Left renal pelvis (tissue), 4 donors: ENCODE data around the gene LYST. TPM values are rescaled to one million over a fixed set of nuclear protein-coding genes. Genes with fewer than 3 reads are reported as not detected.
"Not testable (repeated sequence)": the region's sequence is repeated elsewhere in the genome, so short reads cannot be mapped to it uniquely, and the experiment has no call there.

Source experiments
- DNase-seq, 4 donors: peaks; one replicate each; pipeline ENCODE4 v3.0.0-alpha.2; 2013; ENCODE audit warnings: low read depth in 4 of 4, low spot score in 3 of 4
- polyA plus RNA-seq, 4 donors: library from polyadenylated mRNA; unstranded; fragments of 120-200 nt; gene quantifications; one replicate each; pipeline ENCODE4 v1.2.1, GENCODE V29; 2013; ENCODE audit not compliant: insufficient read length in 4 of 4

Gene LYST, protein sequence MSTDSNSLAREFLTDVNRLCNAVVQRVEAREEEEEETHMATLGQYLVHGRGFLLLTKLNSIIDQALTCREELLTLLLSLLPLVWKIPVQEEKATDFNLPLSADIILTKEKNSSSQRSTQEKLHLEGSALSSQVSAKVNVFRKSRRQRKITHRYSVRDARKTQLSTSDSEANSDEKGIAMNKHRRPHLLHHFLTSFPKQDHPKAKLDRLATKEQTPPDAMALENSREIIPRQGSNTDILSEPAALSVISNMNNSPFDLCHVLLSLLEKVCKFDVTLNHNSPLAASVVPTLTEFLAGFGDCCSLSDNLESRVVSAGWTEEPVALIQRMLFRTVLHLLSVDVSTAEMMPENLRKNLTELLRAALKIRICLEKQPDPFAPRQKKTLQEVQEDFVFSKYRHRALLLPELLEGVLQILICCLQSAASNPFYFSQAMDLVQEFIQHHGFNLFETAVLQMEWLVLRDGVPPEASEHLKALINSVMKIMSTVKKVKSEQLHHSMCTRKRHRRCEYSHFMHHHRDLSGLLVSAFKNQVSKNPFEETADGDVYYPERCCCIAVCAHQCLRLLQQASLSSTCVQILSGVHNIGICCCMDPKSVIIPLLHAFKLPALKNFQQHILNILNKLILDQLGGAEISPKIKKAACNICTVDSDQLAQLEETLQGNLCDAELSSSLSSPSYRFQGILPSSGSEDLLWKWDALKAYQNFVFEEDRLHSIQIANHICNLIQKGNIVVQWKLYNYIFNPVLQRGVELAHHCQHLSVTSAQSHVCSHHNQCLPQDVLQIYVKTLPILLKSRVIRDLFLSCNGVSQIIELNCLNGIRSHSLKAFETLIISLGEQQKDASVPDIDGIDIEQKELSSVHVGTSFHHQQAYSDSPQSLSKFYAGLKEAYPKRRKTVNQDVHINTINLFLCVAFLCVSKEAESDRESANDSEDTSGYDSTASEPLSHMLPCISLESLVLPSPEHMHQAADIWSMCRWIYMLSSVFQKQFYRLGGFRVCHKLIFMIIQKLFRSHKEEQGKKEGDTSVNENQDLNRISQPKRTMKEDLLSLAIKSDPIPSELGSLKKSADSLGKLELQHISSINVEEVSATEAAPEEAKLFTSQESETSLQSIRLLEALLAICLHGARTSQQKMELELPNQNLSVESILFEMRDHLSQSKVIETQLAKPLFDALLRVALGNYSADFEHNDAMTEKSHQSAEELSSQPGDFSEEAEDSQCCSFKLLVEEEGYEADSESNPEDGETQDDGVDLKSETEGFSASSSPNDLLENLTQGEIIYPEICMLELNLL (N-terminal part only)
- 10 to 100 TPM in 3 of 4 donors, 1 to 10 TPM in 1; 8.2 to 14.6 (median 11.5) TPM for polyA plus RNA-seq

DNA sequence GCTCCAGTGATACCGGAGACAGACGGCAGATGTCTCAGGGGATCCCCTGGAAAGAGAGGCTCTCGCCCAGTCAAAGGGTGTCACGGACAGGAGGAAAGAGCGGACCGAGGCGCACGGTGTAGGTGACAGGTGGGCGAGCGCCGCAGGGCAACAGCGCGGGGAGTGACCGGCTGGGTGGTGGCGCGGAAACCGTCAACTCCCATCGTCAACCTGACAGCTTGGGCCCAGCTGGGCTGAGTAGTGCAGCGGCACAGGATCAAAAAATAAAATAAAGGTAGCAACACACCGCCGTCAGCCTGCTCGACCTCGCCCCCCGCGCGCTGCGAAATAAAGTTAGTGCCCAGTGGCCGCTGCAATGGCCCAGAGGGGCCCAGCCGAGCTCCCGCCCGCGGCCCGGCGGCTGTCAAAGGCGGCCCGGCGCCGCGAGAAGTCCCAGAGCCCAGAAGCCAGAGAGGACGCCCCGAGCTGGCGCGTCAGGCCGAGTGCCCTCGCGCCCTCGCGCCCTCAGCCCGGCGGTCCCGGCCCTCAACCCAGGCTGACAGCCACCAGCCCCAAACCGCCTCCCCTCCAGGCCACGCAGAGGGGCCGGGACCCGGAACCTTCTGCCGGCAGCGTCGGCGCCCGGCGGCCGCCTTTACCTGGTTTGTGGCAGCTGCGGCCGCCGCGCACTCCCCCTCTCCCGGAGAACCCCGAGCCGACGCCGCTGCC is at the start of gene LYST:
Gene LYST, minus strand, starts transcription at position 702 of the 708 bp plus-strand sequence. CDS start 36,489 bp downstream, outside the sequence.
- peak in 2 of 4 donors; percentile 20 to 22 for DNase-seq

DNA sequence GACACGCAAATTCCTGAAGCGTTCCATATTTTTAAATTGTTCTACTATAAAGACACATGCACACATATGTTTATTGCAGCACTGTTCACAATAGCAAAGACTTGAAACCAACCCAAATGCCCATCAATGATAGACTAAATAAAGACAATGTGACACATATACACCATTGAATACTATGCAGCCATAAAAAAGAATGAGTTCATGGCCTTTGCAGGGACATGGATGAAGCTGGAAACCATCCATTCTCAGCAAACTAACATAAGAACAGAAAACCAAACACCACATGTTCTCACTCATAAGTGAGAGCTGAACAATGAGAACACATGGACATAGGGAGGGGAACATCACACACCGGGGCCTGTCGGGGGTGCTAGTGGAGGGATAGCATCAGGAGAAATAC is 48.8 kb upstream of the LYST start:
- not testable (repeated sequence) for DNase-seq

DNA sequence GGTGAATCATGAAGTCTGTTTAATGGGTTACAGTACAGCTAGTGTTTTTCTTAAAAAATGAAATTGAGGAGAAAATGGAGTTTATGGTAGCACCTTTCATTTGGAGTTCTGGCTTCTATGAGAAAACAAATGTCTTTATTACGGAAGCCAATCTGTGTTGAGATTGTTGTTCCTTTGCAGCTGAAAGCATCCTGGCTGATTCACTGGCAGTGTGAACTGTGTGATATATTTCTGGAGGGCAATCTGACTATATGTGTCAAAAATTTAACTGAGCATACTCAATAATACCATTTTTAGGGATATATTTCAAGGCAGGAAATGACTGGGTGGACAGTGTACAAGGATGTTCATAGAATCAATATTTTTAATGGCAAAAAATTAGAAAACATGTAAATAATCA is 46.6 kb upstream of the LYST start:
- no peak for DNase-seq

DNA sequence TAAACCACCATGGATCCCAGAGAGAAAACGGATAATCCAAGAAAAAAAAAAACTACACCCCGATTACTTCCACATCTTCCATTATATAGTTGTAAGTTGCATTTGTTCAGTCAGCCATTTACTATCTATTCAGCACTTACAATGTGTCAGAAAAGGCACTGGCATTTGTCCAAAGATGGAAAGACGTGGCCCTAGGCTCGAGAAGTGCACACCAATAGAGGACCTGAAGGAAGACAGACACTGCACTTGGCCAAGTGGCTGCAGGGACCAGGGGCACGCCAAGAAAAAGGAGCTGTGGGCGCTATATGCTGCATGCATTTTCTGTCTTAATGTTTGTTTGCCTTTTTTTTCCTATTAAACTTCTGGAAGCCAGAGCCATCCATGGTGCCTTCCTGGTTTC is 45.2 kb upstream of the LYST start:
- DNase-seq: no peak

DNA sequence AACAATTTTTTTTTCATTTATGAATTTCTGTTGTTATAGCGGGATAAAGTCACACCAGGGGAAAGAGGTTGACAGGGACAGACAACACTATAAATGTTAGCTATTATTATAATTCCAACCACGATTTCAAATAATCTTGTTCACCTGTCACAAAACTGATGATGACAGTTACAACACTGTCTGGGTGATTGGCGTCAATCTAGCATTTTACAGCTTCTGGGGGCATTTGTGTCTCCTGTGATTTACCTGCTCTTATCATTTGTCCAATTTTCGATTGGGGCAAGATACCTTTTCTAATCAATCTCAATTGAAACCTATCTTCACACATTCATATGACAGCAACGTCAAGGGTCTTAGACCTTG is 44.6 kb upstream of the LYST start:
- DNase-seq: no peak

DNA sequence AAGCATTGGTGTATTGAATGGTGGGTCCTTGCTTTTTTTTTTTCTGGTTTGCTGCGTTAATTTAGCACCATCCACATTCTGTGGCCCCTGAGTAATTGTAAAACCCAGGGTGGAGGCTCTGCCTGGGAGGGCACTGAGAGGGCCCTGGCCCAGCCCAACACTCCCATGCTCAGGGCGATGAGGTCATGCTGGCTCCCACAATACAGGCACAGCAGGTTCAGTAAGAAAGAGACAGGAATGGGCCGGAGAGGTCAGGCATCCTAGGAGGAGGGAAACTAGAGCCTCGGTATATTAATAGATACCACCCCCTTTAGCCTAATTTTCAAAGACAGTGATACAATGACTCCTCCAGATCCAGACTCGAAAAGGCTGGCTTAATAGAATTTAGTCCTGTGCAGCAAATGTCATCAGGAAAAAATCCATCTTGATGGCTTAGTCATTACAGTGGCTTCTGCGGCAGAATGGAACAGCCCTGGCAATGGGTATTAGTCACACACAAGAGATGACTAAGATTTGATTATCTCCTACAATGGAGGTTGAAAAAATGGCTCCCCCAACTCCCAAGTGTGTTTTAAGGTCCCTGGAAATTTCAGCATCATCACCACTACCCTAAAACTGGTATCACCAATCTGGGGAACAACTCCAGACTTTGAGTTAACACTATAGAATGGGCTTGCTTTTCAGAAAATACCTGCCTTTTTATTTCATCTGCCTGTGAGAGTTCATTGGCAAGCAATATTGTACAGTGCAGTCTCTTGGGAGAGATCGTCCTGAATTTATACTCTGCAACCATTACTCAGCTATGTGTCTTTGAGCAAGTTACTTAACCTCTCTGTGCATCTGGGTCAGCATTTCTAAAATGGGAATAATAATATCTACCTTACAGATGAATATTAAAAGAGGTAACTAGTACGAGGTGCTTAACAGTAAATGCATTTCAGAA is 43.9 kb upstream of the LYST start:
- DNase-seq: no peak

DNA sequence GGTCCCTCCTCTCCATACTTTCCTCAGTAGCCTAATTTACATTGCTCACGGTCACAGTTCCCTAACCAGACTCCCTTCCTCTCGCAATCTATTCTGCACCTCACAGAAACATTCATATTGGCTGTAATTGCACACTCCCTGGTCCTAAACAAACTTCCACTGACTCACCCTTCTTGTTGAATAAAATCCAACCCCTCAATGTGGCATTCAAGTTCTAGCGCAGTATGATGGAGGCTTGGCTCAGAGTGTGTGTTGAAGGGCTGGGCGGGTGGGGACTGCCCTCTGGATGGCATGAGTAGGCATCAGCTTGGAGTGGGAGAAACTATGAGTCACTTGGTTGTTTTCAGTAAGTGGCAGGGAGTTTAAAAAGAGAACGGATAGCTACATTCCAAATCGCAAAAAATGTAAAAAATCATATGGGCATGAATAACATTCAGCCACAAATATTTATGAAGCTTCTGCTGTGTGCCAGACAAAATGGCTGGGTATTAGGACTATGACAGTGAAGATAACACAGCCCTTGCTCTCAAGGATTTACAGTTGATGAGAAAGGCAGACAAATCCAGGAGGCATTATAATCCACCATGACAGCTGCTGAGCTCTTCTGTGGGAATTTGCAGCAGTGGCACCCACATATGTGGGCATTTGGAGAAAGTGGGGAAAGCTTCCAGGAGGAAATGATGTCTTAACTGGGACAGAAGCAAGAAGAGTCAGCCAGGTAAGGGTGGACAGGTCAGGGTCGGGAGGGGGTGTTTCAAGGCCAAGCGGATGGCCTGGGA is 42.2 kb upstream of the LYST start:
- DNase-seq: no peak

DNA sequence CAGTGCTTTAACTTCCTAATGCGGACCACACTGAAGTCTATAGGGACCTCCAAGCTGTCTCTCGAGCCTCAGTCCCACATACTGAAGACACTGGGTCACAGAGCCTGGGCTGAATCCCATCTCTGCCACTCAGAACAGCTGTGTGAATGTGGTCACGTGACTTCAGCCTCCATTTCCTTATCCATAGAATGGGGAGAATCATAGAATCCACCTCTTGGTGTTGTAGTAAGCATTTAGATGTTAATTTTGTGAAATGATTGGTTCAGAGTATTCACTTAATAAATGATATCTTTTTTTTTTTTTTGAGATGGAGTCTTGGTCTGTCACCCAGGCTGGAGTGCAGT is 41.2 kb upstream of the LYST start:
- DNase-seq: no peak

DNA sequence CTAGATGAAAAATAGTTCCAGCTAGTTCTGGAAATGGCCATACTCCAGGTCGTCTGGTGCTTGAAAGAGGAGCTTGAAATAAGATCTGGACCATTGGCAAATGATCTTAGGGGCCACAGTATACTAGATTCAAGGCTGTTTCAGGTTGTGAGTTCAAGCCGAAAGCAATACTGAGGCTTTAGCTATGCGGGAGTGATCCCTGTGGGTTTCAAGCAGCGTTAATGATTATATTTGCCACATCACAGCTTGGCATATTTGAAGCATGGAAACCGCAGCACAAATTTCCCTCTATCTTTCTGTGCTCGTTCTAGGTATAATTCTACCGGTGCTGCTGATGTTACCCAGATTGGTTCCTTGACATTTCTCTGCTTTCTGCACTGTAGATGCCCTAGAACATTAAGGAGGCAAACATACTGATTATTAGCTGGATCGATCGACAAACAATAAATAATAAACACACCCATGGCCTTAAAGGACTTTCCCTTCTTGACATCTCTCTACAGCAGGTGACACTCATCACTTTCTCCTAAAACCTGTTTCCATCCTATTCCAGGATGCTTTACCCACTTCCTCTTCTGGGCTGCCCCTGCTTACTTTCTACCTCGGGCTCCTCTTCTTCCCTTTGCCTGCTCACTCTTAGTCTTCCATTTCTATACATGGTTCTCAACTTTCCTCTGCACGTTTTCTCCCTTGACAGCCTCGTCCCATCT is 40.6 kb upstream of the LYST start:
- no peak for DNase-seq

DNA sequence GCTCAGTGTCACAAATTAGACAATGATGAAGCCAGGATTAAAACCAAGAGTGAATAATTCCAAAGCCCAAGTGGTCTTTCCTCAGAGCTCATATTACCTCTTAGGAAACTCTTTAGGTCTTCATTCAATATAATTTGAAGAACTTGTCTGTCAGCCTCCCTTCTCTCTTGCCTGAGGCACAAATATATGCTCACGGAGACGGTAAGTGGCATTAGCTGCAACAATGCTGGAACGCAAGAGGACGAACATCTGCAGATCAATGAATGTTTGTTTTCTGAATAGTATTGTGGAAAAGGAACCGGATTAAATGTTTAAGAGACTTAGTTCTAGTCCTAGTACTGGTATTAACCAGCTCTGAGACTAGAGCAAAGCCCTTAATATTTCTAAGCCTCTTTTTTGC is 39.7 kb upstream of the LYST start:
- DNase-seq: no peak

DNA sequence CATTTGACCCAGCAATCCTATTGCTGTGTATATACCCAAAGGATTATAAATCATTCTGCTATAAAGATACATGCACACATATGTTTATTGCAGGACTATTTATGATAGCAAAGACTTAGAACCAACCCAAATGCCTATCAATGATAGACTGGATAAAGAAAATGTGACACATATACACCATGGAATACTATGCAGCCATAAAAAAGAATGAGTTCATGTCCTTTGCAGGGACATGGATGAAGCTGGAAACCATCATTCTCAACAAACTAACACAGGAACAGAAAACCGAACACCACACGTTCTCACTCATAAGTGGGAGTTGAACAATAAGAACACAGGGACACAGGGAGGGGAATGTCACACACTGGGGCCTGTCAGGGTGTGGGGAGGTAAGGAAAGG is 37.1 kb upstream of the LYST start:
- DNase-seq: not testable (repeated sequence)

DNA sequence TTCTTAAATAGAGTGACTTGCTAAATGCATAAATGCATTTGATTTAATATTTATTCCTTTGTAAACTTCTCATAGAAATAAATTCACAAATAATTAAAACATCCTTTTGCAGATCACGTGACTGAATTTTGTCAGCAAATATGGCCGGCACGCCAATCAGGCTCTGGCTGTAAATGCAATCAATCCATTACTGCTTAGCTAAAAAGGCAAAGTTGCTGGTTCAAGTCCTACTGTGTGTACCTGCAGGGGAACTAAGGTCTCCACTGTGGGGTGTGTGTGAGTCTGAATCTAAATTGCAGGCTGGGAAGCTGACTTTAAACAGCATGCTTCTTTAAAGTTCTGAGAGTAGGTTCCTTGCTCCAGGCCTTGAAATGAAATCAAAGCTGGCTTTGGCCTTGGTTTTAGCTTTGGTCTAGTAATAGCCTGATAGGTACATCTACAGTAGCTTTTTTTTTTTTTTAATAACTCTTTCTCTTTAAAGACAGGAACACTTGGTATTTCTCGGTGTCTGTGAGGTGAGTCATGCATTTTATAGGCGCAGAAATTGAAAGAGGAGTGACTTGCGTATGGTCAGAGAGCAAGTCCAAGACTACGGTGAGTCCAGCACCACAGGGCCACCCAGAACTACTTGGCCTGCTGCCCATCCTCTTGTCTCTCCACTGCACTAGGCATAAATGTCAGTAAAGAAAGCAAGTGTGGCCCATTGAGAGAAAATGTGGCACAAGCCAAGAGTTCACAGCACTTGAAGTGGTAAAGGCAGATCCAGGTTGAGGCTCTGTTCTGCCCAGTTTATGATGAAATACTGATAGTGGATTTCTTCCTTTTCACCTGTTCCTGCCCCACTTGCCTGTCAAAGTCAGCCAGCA is 36.2 kb upstream of the LYST start:
- no peak for DNase-seq

DNA sequence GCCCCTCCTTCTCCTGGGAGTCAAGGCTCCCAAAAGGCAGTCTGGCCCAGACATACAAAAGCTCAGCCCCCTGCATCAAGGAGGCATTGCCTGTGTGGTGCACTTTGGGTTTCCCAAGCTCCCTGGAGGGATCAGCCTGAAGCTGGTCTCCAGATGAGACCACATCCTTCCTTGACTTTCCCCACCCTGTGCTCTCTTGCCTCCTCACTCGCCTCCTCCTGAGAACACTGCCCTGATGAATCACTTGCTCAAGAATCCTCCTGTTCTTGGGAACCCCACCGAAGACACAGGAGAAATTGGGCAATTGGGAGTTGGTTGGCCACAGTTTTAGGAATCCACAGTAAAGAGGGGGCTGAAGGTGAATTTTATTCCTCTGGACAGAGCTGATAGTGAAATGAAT is 34.8 kb upstream of the LYST start:
- DNase-seq: no peak

DNA sequence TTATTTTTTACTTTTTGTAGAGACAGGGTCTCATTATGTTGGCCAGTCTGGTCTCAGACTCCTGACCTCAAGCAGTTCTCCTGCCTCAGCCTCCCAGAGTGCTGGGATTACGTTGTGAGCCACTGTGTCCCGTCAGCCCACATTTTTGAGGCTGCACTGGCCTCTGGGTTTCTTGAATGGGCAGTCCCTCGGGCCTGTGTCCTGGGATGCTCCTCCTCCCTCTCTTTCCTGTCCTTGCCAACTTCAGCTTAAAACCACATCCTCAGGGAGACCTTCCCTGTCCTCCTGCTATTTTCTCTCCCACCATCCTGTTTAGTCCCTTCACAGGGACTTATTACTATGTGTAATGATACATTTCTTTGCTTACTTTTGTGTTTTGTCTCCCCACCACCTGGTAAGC is 31.4 kb upstream of the LYST start:
- no peak for DNase-seq

DNA sequence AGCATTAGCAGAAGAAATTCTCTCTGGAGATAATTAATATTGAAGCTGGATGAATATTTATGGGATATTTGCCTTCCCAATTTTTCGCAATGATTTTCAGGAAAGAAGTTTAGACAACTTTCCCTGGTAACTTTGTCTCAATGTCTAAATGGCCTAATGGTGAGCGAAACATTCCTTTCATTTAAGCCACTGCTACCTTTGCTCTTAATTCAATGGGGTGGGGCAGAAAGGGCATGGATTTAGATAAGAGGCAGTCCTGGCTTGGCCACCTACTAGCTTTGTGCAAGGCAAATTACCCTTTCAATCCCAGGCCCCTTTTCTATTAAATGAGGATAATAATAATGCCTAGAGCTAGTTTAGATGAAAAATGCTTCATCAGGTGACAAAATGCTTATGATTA is 27.1 kb upstream of the LYST start:
- no peak for DNase-seq

DNA sequence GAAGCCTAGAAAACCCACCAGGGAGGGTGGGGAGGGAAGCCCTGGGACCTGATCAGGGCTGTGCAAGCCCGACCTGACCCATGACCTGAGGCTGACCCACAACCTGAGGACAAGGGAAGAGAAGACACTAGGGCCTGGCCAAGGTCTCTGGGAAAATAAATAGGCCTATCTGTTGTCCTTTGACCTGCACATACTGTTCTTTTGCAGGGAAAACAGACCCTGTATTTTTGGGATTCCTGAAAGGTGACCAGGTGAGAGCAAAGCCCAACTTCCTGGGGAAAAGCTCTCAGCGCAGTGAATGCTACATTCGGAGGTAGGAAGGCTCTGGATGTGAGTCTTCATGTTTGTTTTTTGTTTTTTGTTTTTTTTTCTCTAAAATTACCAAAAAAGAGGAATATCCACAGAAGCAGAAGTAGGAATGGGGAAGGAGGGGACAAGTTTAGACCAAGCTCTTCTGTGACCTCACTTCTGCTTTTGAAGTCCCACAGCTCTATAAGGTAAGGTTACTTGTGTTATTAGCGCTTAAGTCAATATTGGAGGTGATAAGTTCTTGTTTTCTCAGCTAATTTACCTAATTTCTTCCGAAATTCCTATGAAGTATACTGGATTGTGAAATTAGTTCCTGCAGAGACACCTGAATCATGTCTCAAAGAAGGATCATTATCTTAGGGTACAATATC is 26.2 kb upstream of the LYST start:
- DNase-seq: no peak
